Chondrocyte (in vitro differentiated cells): ENCODE data around the gene PADI4. TPM values are rescaled to one million over a fixed set of nuclear protein-coding genes. Genes with fewer than 3 reads are reported as not detected.

Experiments
- DNase-seq: peaks from one replicate; pipeline ENCODE4 v3.0.0; 2021; ENCODE audit warnings: mixed read lengths, low spot score
- H3K27ac Mint-ChIP-seq: one replicate; pipeline ENCODE4 v1.8.0; 2021; ENCODE audit warnings: mild to moderate bottlenecking, moderate library complexity, mixed read lengths; ENCODE audit not compliant: unreplicated experiment
- H3K27me3 Mint-ChIP-seq: 2 replicates; pipeline ENCODE4 v1.8.0; 2021; ENCODE audit warnings: low read depth, mixed read lengths
- H3K36me3 Mint-ChIP-seq: 2 replicates; pipeline ENCODE4 v1.8.0; 2021; ENCODE audit warnings: low read depth, mixed read lengths
- H3K4me1 Mint-ChIP-seq: 2 replicates; pipeline ENCODE4 v1.8.0; 2021; ENCODE audit warnings: low read depth, mild to moderate bottlenecking, mixed read lengths
- H3K4me3 Mint-ChIP-seq: one replicate; pipeline ENCODE4 v1.8.0; 2021; ENCODE audit warnings: mild to moderate bottlenecking, moderate library complexity, mixed read lengths; ENCODE audit not compliant: unreplicated experiment
- H3K9me3 Mint-ChIP-seq: 2 replicates; pipeline ENCODE4 v1.8.0; 2021; ENCODE audit warnings: low read depth, mixed read lengths
- CTCF ChIP-seq: fragments of 200-600 bp; sonication (generic); IDR thresholded peaks from 2 replicates; pipeline ENCODE4 v1.5.0; 2021; ENCODE audit warnings: antibody characterized with exemption, mild to moderate bottlenecking, moderate library complexity
- total RNA-seq: library from RNA; stranded (reverse); gene quantifications from 3 replicates; pipeline ENCODE4 v1.2.1, GENCODE V29; 2021

PADI4 gene
- total RNA-seq, 1 donor from 2014 or later = not detected

GRCh38 chr1:17370618-17371017, 62.6 kb downstream of the PADI4 start:
- no peak overlapping the region for H3K4me3 Mint-ChIP-seq
- peak; percentile 55 for TF ChIP-seq CTCF

GRCh38 chr1:17371896-17372295, 63.9 kb downstream of the PADI4 start, which contains the start of gene PADI6:
Gene PADI6 (plus strand): TSS chr1:17372196. CDS start chr1:17372246, 50 bp downstream.
- Mint-ChIP-seq H3K9me3 (no peaks in the 10 kb centered on the region), H3K4me1 (peaks cover 8% of the 10 kb centered on the region), H3K36me3 (no peaks in the 10 kb centered on the region), H3K4me3 (no peak within 1 kb of the TSS), H3K27ac (no peak within 1 kb of the TSS), H3K27me3 (peaks cover 6% of the 10 kb centered on the region)
- no peak for TF ChIP-seq CTCF
- DNase-seq = no peak

More at GRCh38 chr1:17370618-17371017, 62.6 kb downstream of the PADI4 start:
- H3K9me3 Mint-ChIP-seq = no peaks in the 10 kb centered on the region
- no peak for DNase-seq
- H3K27ac Mint-ChIP-seq = no peak overlapping the region
- peaks cover 11% of the 10 kb centered on the region for H3K27me3 Mint-ChIP-seq
- peaks cover 8% of the 10 kb centered on the region for H3K4me1 Mint-ChIP-seq
- H3K36me3 Mint-ChIP-seq = no peaks in the 10 kb centered on the region

- Mint-ChIP-seq H3K4me3 (no peak overlapping the region), H3K36me3 (no peaks in the 10 kb centered on the region), H3K9me3 (no peaks in the 10 kb centered on the region), H3K27me3 (peaks cover 13% of the 10 kb centered on the region), H3K27ac (no peak overlapping the region), H3K4me1 (peaks cover 8% of the 10 kb centered on the region)
- TF ChIP-seq CTCF = peak; percentile 8
- DNase-seq = no peak
Measured at GRCh38 chr1:17372955-17373354, 65.0 kb downstream of the PADI4 start.

GRCh38 chr1:17375651-17376050, 67.7 kb downstream of the PADI4 start:
- peaks cover 25% of the 10 kb centered on the region for H3K27me3 Mint-ChIP-seq
- DNase-seq = no peak
- TF ChIP-seq CTCF = no peak
- H3K4me3 Mint-ChIP-seq = no peak overlapping the region
- H3K36me3 Mint-ChIP-seq = no peaks in the 10 kb centered on the region
- no peaks in the 10 kb centered on the region for H3K4me1 Mint-ChIP-seq
- H3K9me3 Mint-ChIP-seq = no peaks in the 10 kb centered on the region
- no peak overlapping the region for H3K27ac Mint-ChIP-seq

- H3K27ac Mint-ChIP-seq = no peak overlapping the region
- H3K9me3 Mint-ChIP-seq = no peaks in the 10 kb centered on the region
- no peaks in the 10 kb centered on the region for H3K4me1 Mint-ChIP-seq
- H3K4me3 Mint-ChIP-seq = no peak overlapping the region
- TF ChIP-seq CTCF = no peak
- no peak for DNase-seq
- H3K27me3 Mint-ChIP-seq = peaks cover 30% of the 10 kb centered on the region
- no peaks in the 10 kb centered on the region for H3K36me3 Mint-ChIP-seq
Measured at GRCh38 chr1:17377325-17377953, 69.4 kb downstream of the PADI4 start.
